PFSK-1 (cell line): ENCODE measurements around the gene FIBP.

Experiments
- FOXP2 ChIP-seq: optimal IDR thresholded peaks from 2 replicates; pipeline ENCODE3; 2011; ENCODE audit warnings: borderline replicate concordance, control low read depth, inconsistent platforms; ENCODE audit not compliant: insufficient read depth; ENCODE audit errors: extremely low read length, extremely low read depth
- POLR2AphosphoS5 ChIP-seq: IDR thresholded peaks from 2 replicates; pipeline ENCODE4 v1.6.1; 2012; ENCODE audit warnings: low read depth, mild to moderate bottlenecking, control low read depth, low read length, moderate library complexity
- SIN3A ChIP-seq: IDR thresholded peaks from 2 replicates; pipeline ENCODE4 v1.6.1; 2012; ENCODE audit warnings: mild to moderate bottlenecking, low read length, moderate library complexity, borderline replicate concordance; ENCODE audit not compliant: insufficient read depth
- TAF1 ChIP-seq: IDR thresholded peaks from 2 replicates; pipeline ENCODE4 v1.6.1; 2012; ENCODE audit warnings: low read length, control low read depth, borderline replicate concordance; ENCODE audit not compliant: insufficient read depth
- TF ChIP-seq, protein P1 (sequence below), 2 experiments: IDR thresholded peaks; 2 replicates each; pipeline versions ENCODE4 v1.6.1 to v1.8.0; 2011 to 2012; ENCODE audit warnings: low read depth in 2 of 2, low read length in 2 of 2, control low read depth in 1 of 2, inconsistent platforms in 1 of 2, mild to moderate bottlenecking in 1 of 2, moderate library complexity in 1 of 2; ENCODE audit not compliant: insufficient read depth in 1 of 2

FIBP gene

DNA sequence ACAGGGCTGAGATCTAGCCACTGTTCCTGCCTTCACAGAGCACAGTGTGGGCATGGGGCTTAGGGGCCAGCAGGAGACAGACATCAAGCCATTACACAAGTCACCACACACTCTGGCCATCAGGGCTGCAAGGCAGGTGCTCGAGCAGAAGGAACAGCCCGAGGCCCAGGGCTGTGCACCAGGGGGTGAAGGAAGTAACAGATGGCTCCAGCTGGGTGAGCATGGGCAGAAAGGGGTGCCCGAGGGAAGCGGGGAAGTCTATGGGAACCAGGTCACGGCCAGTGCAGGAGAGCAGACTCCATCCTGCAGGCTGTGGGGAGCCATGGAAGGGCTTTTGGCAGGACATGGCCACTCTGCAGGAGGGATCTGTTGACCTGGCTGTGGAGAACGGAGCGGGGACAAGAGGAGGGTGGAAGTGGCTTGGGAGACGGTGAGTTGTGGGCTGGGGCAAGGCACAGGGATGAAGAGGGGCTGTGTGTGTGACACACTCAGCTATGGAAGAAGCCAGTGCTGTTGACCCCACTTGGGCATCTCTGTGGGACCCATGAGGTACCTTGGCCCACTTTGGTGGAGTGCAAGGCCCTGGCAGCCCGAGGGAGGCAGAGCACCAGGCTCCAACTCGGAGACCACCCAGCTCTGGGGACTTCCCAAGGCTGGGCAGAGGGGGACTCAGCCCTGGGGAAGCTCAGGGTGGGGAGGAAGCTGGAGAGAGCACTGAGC is 27.0 kb upstream of the FIBP start:
- TF ChIP-seq FOXP2: no peak
- no peak for TF ChIP-seq POLR2AphosphoS5
- TF ChIP-seq SIN3A: no peak
- TF ChIP-seq, protein P1, sequence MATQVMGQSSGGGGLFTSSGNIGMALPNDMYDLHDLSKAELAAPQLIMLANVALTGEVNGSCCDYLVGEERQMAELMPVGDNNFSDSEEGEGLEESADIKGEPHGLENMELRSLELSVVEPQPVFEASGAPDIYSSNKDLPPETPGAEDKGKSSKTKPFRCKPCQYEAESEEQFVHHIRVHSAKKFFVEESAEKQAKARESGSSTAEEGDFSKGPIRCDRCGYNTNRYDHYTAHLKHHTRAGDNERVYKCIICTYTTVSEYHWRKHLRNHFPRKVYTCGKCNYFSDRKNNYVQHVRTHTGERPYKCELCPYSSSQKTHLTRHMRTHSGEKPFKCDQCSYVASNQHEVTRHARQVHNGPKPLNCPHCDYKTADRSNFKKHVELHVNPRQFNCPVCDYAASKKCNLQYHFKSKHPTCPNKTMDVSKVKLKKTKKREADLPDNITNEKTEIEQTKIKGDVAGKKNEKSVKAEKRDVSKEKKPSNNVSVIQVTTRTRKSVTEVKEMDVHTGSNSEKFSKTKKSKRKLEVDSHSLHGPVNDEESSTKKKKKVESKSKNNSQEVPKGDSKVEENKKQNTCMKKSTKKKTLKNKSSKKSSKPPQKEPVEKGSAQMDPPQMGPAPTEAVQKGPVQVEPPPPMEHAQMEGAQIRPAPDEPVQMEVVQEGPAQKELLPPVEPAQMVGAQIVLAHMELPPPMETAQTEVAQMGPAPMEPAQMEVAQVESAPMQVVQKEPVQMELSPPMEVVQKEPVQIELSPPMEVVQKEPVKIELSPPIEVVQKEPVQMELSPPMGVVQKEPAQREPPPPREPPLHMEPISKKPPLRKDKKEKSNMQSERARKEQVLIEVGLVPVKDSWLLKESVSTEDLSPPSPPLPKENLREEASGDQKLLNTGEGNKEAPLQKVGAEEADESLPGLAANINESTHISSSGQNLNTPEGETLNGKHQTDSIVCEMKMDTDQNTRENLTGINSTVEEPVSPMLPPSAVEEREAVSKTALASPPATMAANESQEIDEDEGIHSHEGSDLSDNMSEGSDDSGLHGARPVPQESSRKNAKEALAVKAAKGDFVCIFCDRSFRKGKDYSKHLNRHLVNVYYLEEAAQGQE (IDR thresholded peaks at IDR 0.05; ENCODE audit: insufficient read depth in 1 of 2, low read depth in 2 of 2, low read length in 2 of 2): no peak
- TF ChIP-seq TAF1: peak; percentile 25; the same call in 1 of the 2 replicates

DNA sequence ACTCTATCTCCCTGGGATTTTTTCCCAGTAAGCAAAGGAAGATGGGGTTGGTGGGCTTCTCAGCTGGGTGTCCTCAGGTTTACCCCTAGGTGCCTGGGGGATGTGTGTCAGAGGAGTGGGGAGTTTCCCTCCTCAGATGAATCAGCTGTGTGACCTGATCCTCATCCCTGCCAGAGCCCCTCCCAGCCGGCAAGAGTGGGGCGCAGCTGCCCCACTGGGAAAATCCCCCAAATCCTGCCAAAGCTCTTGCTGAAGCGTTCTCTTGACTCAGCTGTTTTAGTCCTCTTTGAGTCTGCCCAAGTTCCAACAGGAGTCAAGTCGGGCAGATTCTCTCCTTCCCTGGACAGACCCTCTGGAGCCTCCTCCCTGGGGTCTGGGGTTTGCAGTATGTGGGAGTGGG is 24.6 kb upstream of the FIBP start:
- no peak for TF ChIP-seq TAF1
- TF ChIP-seq, protein P1 (IDR thresholded peaks at IDR 0.05; ENCODE audit: insufficient read depth in 1 of 2, low read depth in 2 of 2, low read length in 2 of 2): no peak
- TF ChIP-seq SIN3A: no peak

DNA sequence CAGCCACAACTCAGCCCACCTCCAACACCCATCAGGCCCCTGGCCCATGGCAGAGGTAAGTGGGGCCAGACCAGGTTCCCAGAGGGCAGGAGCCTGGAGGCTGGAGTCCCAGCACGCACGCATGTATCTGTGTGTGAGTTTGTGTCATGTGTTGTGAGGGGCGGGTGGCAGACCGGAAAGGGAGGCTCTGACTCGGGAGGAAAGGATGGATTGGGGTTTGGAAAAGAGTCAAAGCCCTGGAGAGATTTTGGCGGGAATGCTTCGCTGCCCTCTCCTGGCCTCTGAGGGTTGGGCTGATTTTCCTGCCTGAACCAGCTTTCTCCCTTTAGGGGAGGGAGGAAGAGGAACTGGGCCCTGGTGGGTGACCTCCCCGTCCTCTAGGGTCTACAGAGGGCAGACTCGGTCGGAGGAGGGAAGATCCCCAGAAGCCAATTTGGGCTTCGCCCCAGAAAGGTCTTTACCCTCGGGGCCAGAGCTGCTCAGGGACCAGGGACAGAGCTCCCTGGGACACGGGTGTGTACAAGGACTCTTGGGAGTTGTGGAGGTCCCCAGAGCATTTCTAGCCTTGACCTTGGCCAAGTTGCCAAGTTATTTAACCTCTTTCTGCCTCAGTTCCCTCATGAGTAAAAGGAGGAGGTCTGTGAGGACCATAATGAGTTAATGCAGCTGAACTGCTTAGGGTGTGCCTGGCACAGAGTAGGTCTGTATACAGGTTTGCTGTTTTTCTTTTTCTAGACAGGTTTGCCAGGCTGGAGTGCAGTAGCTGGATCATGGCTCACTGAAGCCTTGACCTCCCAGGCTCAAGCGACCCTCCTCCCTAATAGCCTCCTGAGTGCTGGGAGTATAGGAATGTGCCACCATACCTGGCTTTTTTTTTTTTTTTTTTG is 23.7 kb upstream of the FIBP start:
- TF ChIP-seq TAF1: no peak
- no peak for TF ChIP-seq FOXP2
- peak; percentile 74; the same call in 1 of the 2 replicates for TF ChIP-seq SIN3A
- TF ChIP-seq, protein P1 (IDR thresholded peaks at IDR 0.05; ENCODE audit: insufficient read depth in 1 of 2, low read depth in 2 of 2, low read length in 2 of 2): peak in 1 of 2 experiments; percentile 41; a peak in 1 of 4 replicates
- TF ChIP-seq POLR2AphosphoS5: peak; percentile 37; the same call in 1 of the 2 replicates

DNA sequence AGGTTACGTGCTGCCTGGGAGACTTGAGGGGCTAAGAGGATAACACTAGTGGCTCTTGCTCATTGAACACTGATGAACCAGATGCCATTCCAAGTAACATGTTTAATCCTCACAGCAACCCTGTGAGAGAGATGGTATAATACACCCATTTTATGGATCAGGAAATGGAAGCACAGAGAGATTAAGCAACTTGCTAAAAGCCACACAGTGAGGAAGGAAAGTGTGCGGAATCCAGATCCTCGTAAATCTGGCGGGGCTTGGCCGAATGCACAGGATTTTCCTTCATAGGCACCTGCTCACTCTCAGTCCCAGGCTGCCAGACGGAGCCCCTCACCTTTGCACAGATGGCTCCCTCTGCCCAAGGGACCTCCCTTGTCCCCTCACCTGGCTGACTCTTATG is 19.6 kb upstream of the FIBP start:
- TF ChIP-seq POLR2AphosphoS5 (no peak), TAF1 (no peak), SIN3A (no peak), FOXP2 (no peak)
- TF ChIP-seq, protein P1 (IDR thresholded peaks at IDR 0.05; ENCODE audit: insufficient read depth in 1 of 2, low read depth in 2 of 2, low read length in 2 of 2): no peak
